Heart left ventricle (tissue), 16 donors: ENCODE data around the gene CBL. TPM values are rescaled to one million over a fixed set of nuclear protein-coding genes. Genes with fewer than 3 reads are reported as not detected.

Experiments used
- ATAC-seq, 4 donors: fragments of 200-7000 bp; cut with Tn5 transposase; one replicate each; pipeline ENCODE4 v1.9.1; 2020 to 2022; ENCODE audit warnings: moderate library complexity in 4 of 4, mild to moderate bottlenecking in 3 of 4, moderate number of reproducible peaks in 1 of 4
- DNase-seq, 5 donors: peaks; one replicate each; pipeline ENCODE4 v3.0.0-alpha.2; 2020
- H3K27ac ChIP-seq, 12 donors: fragments of 200-600 bp; sonication (generic) in 4 of 12; one replicate each; pipeline versions ENCODE4 v1.5.0 to v1.8.0; 2016 to 2022; ENCODE audit warnings: mild to moderate bottlenecking in 2 of 12
- H3K27me3 ChIP-seq, 9 donors: fragments of 200-600 bp; sonication (generic) in 2 of 9; one replicate each; pipeline versions ENCODE4 v1.5.1 to v1.8.0; 2016 to 2022; ENCODE audit warnings: mild to moderate bottlenecking in 3 of 9
- H3K36me3 ChIP-seq, 9 donors: fragments of 200-600 bp; sonication (generic) in 2 of 9; one replicate each; pipeline versions ENCODE4 v1.5.0 to v1.8.0; 2018 to 2022; ENCODE audit warnings: mild to moderate bottlenecking in 2 of 9
- H3K4me1 ChIP-seq, 12 donors: fragments of 200-600 bp; sonication (generic) in 4 of 12; one replicate each; pipeline versions ENCODE4 v1.5.0 to v1.8.0; 2016 to 2022; ENCODE audit warnings: mild to moderate bottlenecking in 3 of 12
- H3K4me3 ChIP-seq, 12 donors: fragments of 200-600 bp; sonication (generic) in 4 of 12; one replicate each; pipeline versions ENCODE4 v1.5.0 to v1.8.0; 2017 to 2022; ENCODE audit warnings: mild to moderate bottlenecking in 9 of 12, moderate library complexity in 4 of 12
- H3K9me3 ChIP-seq, 12 donors: fragments of 200-600 bp; sonication (generic) in 4 of 12; one replicate each; pipeline versions ENCODE4 v1.5.0 to v1.8.0; 2016 to 2022; ENCODE audit warnings: mild to moderate bottlenecking in 1 of 12
- POLR2A ChIP-seq, 2 donors: fragments of 450-650 bp; IDR thresholded peaks; one replicate each; pipeline ENCODE4 v1.6.1; 2017; ENCODE audit warnings: antibody characterized with exemption in 2 of 2, mild to moderate bottlenecking in 2 of 2, moderate library complexity in 2 of 2
- WGBS, 4 donors: extraction: QIAGEN DNeasy Blood & Tissue Kit in 2 of 4; methylation state at CpG; one replicate each; pipeline versions ENCODE4 v1.1.5 to v1.1.7; 2013 to 2018; 5-methylcytosine and 5-hydroxymethylcytosine counted together
- intact Hi-C, 10 donors: fragments of 100-400 bp; cut with DNase I; formaldehyde crosslinking; loops; one replicate each; pipeline versions ENCODE4 v1.11.1 to v1.14.2; 2022
- polyA plus RNA-seq, 2 donors: library from polyadenylated mRNA; stranded (reverse); fragments of 200-250 nt; gene quantifications; one replicate each; pipeline ENCODE4 v1.2.3, GENCODE V29; 2013
- total RNA-seq, 9 donors: library from RNA; depleted of rRNA in 2 of 9; stranded (reverse); fragments of >200 nt in 2 of 9; fragmentation: NEBNext Ultra II Directional in 3 of 9; extraction: Animal tissue kit (Norgen Biotek cat#: 25700) in 3 of 9; gene quantifications; one replicate each; pipeline versions ENCODE4 v1.1.0 to v1.2.4, GENCODE V29; 2016 to 2023
- TF ChIP-seq, protein P1 (sequence below), 12 donors: fragments of 200-600 bp; sonication (generic) in 4 of 12; IDR thresholded peaks; one replicate each; pipeline versions ENCODE4 v1.5.0 to v1.8.0; 2018 to 2022; ENCODE audit warnings: antibody characterized with exemption in 12 of 12, mild to moderate bottlenecking in 5 of 12
- donor health status: ischemic (EF 13 %, LVEDD 7.1; RV severe dilation, severe dysfunction).
- donor health status: healthy with polysubstance abuse.
- donor health status: DM: no; HTN: yes; CAD: no.
- donor health status: DM: no; HTN: no; CAD: no.
- donor health status: ischemic (EF 25% LVEDD 6.9; RV normal size, moderate dysfunction).
- donor health status: ischemic (EF 25% LVEDD 5.7; RV mildly dilated, moderate dysfunction).
- donor health status: healthy.
- donor health status: DM: yes; HTN: yes; CAD: no.
- donor health status: ischemic (EF 35%, LVEDD 5.7; RV mildly dilated, moderate dysfunction).
- donor health status: nonischemic (EF 11% LVEDD 7.7; RV severe dilation, severe dysfunction).
- donor health status: DM: yes; HTN: yes; CAD: no.
- donor health status: PGD.
- donor health status: ischemic (EF 29% LVEDD 5.4; RV normal size, mild dysfunction).
- donor health status: nonischemic (EF 23%, LVEDD 6.1; RV moderate dilation, normal function).

The CBL gene
- total and polyA plus RNA-seq, 11 donors = 3.1 to 20.4 (median 7.4) TPM

DNA sequence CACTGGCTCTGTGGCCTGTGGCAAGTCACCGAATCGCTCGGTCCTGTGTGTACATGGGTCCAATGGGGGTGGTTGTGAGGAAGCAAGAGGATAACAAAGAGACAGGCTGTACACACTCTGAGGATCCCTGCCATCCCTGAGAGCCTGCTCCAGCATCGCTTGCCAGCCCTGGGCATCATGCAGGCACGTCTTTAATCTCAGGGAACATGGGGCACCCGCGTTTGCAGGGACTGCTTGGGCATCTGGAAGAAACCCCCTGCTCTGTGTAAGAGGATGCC, 135.8 kb downstream of the CBL start:
- no peaks in the 10 kb centered on the region for H3K9me3 ChIP-seq
- peaks cover 4 to 50% (median 35%) of the 10 kb centered on the region in 12 donors for H3K4me1 ChIP-seq
- H3K4me3 ChIP-seq = no peak overlapping the region
- TF ChIP-seq, protein P1, sequence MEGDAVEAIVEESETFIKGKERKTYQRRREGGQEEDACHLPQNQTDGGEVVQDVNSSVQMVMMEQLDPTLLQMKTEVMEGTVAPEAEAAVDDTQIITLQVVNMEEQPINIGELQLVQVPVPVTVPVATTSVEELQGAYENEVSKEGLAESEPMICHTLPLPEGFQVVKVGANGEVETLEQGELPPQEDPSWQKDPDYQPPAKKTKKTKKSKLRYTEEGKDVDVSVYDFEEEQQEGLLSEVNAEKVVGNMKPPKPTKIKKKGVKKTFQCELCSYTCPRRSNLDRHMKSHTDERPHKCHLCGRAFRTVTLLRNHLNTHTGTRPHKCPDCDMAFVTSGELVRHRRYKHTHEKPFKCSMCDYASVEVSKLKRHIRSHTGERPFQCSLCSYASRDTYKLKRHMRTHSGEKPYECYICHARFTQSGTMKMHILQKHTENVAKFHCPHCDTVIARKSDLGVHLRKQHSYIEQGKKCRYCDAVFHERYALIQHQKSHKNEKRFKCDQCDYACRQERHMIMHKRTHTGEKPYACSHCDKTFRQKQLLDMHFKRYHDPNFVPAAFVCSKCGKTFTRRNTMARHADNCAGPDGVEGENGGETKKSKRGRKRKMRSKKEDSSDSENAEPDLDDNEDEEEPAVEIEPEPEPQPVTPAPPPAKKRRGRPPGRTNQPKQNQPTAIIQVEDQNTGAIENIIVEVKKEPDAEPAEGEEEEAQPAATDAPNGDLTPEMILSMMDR (IDR thresholded peaks at IDR 0.05) = no peak
- no peak for TF ChIP-seq POLR2A (IDR thresholded peaks at IDR 0.05)
- peaks cover 0 to 3% (median 0%) of the 10 kb centered on the region in 9 donors for H3K36me3 ChIP-seq
- no peak for DNase-seq
- H3K27ac ChIP-seq = peak overlapping the region in 2 of 12 donors; percentile 90 to 95
- ATAC-seq = no peak
- intact Hi-C loops = loop anchor here in 1 of 10 donors (5.0 kb wide), 1 partner anchor 35 kb away; no protein-coding TSS in a partner anchor
- peaks cover 0 to 33% (median 0%) of the 10 kb centered on the region in 9 donors for H3K27me3 ChIP-seq
- WGBS, 4 donors = 79 to 88% (median 85%) methylated on average over 6 to 7 of the region's 7 CpGs

DNA sequence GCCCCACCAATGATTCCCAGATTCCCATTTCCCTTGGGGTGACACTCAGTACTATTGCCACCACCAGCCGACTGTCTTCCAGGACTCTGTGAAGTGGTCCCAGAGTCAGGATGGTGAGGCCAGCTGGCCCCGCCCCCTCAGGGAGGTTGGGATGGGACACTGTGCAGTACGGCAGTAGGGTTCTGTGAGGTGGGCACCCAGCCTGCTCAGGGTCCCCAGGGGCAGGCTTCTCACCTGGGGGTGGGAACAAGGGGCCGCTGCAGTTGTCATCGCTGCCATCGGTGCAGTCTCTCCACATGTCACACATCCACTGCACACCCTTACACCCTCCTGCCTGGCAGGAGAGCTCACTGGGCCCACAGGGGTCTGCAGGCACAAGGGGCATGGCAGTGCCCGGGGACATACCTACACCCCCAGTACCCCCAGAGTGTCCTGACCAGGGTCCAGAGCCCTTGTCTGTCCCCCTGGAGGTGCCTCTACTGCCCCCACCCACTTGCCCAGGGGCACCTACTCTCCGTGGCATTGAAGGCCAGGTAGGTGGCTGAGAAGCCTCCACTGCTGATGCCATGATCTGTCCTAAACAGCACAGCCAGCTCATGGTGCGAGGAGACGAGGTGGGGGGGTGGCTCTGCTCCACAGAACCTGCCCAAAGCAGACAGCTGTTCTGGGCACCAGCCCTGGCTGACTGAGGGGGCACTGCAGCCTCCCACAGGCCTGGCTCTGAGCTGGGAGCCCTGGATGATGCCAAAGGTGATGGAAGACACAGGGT, 136.4 kb downstream of the CBL start:
- DNase-seq (no peak), ATAC-seq (no peak)
- Histone ChIP-seq H3K27ac (no peak overlapping the region), H3K36me3 (no peaks in the 10 kb centered on the region), H3K9me3 (no peaks in the 10 kb centered on the region), H3K4me1 (peaks cover 4 to 44% (median 33%) of the 10 kb centered on the region in 12 donors), H3K4me3 (no peak overlapping the region), H3K27me3 (peaks cover 0 to 33% (median 0%) of the 10 kb centered on the region in 9 donors)
- intact Hi-C loops = loop anchor here in 1 of 10 donors (5.0 kb wide), 1 partner anchor 35 kb away; no protein-coding TSS in a partner anchor
- TF ChIP-seq POLR2A (IDR thresholded peaks at IDR 0.05) = no peak
- TF ChIP-seq, protein P1 (IDR thresholded peaks at IDR 0.05) = no peak
- WGBS, 4 donors = 89 to 92% (median 90%) methylated on average over 4 to 10 of the region's 10 CpGs

- TF ChIP-seq, protein P1 (IDR thresholded peaks at IDR 0.05) = no peak
- no peak for TF ChIP-seq POLR2A (IDR thresholded peaks at IDR 0.05)
- intact Hi-C loops = loop anchor here in 1 of 10 donors (5.0 kb wide), 1 partner anchor 34 kb away; no protein-coding TSS in a partner anchor
- ATAC-seq (no peak), DNase-seq (no peak)
- Histone ChIP-seq H3K27me3 (peaks cover 0 to 33% (median 0%) of the 10 kb centered on the region in 9 donors), H3K27ac (no peak overlapping the region), H3K9me3 (no peaks in the 10 kb centered on the region), H3K4me3 (no peak overlapping the region), H3K36me3 (no peaks in the 10 kb centered on the region), H3K4me1 (peaks cover 4 to 38% (median 25%) of the 10 kb centered on the region in 12 donors)
- WGBS, 4 donors = 87 to 92% (median 90%) methylated on average over 7 of the region's 7 CpGs
These were observed 137.6 kb downstream of the CBL start for GRCh38 chr11:119343726-119344125.

DNA sequence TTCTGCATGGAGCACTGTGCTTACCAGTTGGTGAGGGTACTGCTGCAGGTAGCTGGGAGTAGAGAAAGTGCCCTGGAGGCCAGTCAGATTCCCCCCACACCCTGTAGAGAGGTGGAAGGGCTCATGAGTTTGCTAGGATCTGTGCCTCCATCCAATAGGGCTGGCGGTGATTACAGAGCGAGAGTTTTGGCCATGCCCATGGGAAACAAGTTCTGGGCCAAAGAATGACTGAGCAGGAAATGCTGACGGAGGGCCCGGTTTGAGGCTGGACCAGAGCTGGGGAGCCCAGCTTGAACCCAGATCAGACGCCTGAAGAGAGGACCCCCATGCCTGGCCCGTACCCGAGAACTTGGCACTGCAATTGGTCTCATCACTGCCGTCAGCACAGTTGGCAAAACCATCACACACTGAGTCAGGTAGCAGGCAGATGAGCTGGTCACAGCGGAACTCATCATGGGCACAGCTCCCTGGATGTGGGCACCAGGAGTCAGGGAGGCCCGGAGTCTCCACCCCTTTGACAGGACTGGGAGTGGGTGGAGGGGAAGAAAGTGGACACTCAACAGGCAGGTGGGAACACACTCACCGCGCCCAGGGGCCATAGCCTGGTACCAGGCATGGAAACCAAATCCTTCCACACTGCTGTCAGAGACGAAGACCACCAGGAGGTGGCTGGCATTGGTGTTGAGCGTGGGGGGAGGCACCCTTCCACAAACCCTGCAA, 138.3 kb downstream of the CBL start:
- no peaks in the 10 kb centered on the region for H3K36me3 ChIP-seq
- intact Hi-C loops = loop anchor here in 1 of 10 donors (5.0 kb wide), 1 partner anchor 33 kb away; no protein-coding TSS in a partner anchor
- H3K27me3 ChIP-seq = peaks cover 0 to 28% (median 0%) of the 10 kb centered on the region in 9 donors
- no peak for TF ChIP-seq POLR2A (IDR thresholded peaks at IDR 0.05)
- TF ChIP-seq, protein P1 (IDR thresholded peaks at IDR 0.05) = no peak
- no peak overlapping the region for H3K27ac ChIP-seq
- H3K4me3 ChIP-seq = no peak overlapping the region
- ATAC-seq (no peak), DNase-seq (no peak)
- 65 to 78% (median 70%) methylated on average over 12 to 14 of the region's 14 CpGs for WGBS, 4 donors
- H3K4me1 ChIP-seq = peaks cover under 1 to 31% (median 17%) of the 10 kb centered on the region in 12 donors
- no peaks in the 10 kb centered on the region for H3K9me3 ChIP-seq
